Psoas muscle (tissue), 8 donors: Measurements from ENCODE around the gene NOTCH3. TPM values are rescaled to one million over a fixed set of nuclear protein-coding genes. Genes with fewer than 3 reads are reported as not detected.

ENCODE experiments used
- ATAC-seq, 4 donors: fragments of 200-7000 bp; cut with Tn5 transposase; one replicate each; pipeline ENCODE4 v1.9.1; 2020; ENCODE audit warnings: moderate library complexity in 3 of 4, mild to moderate bottlenecking in 2 of 4
- DNase-seq, 2 donors: peaks; one replicate each; pipeline ENCODE4 v3.0.0-alpha.2; 2020
- H3K27ac ChIP-seq: fragments of 200-600 bp; one replicate; pipeline ENCODE4 v1.8.0; 2022
- H3K27me3 ChIP-seq, 3 donors: fragments of 200-600 bp in 1 of 3; one replicate each; pipeline versions ENCODE4 v1.6.1 to v1.8.0; 2013 to 2022; ENCODE audit warnings: low read length in 2 of 3, mild to moderate bottlenecking in 2 of 3, moderate library complexity in 1 of 3; ENCODE audit not compliant: insufficient read depth in 3 of 3
- H3K36me3 ChIP-seq, 2 donors: fragments of 200-600 bp in 1 of 2; one replicate each; pipeline versions ENCODE4 v1.6.1 to v1.8.0; 2013 to 2022; ENCODE audit warnings: low read depth in 1 of 2, mild to moderate bottlenecking in 1 of 2, moderate library complexity in 1 of 2; ENCODE audit not compliant: insufficient read depth in 1 of 2
- H3K4me1 ChIP-seq: fragments of 200-600 bp; one replicate; pipeline ENCODE4 v1.8.0; 2022
- H3K4me3 ChIP-seq: fragments of 200-600 bp; one replicate; pipeline ENCODE4 v1.8.0; 2022; ENCODE audit warnings: mild to moderate bottlenecking
- H3K9me3 ChIP-seq: fragments of 200-600 bp; one replicate; pipeline ENCODE4 v1.8.0; 2022
- WGBS, 3 donors: extraction: QIAGEN DNeasy Blood & Tissue Kit; methylation state at CpG; one replicate each; pipeline versions ENCODE4 v1.1.6 to v1.1.7; 2013; 5-methylcytosine and 5-hydroxymethylcytosine counted together
- intact Hi-C, 2 donors: fragments of 100-400 bp; cut with DNase I; formaldehyde crosslinking; loops; one replicate each; pipeline versions ENCODE4 v1.11.0 to v1.14.2; 2022
- polyA plus RNA-seq, 3 donors: library from polyadenylated mRNA; stranded (reverse); fragments of 200-250 nt; gene quantifications; one replicate each; pipeline ENCODE4 v1.2.3, GENCODE V29; 2013
- total RNA-seq, 4 donors: library from RNA; stranded (reverse); fragmentation: NEBNext Ultra II Directional in 2 of 4; extraction: Animal tissue kit (Norgen Biotek cat#: 25700) in 2 of 4; gene quantifications; one replicate each; pipeline versions ENCODE4 v1.2.1 to v1.2.4, GENCODE V29; 2021 to 2023
- TF ChIP-seq, protein P1 (sequence below): fragments of 200-600 bp; IDR thresholded peaks from one replicate; pipeline ENCODE4 v1.8.0; 2022; ENCODE audit warnings: antibody characterized with exemption
- donor health status: healthy with polysubstance abuse.
- donor health status: DM: no; HTN: no; CAD: no; lungs with moderate emphysema.
- donor health status: Bipolar disorder and iron deficiency.
- donor health status: healthy.
- donor health status: DM: yes; HTN: yes; CAD: no.
- donor health status: DM: no; HTN: no; CAD: no.
- donor health status: DM: no; HTN: no; CAD: no.
- donor health status: DM: yes; HTN: yes; CAD: no.

NOTCH3 gene
- total and polyA plus RNA-seq, 7 donors = 8.2 to 80.8 (median 29.4) TPM

DNA sequence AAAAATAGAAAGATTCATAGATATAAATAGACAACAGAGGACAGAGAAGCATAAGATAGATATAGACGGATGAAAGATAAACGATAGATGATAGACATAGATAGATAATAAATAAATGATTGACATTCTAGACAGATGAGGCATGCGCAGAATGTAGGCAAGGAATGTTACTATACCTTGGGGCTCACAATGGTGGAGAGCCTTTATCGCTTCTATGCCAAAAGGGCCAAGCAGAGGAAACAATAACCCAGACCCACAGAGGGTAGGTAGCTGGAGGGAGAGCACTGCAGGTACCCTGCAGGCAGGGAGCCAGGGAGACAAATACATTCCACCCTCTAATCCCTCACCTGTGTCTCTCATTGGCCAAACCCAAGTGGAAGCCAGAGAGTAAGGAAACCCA, 44.4 kb downstream of the NOTCH3 start:
- H3K9me3 ChIP-seq = no peaks in the 10 kb centered on the region
- DNase-seq (no peak), ATAC-seq (no peak)
- peaks cover 0 to 3% (median 0%) of the 10 kb centered on the region in 3 donors for H3K27me3 ChIP-seq
- no peak overlapping the region for H3K27ac ChIP-seq
- TF ChIP-seq, protein P1, sequence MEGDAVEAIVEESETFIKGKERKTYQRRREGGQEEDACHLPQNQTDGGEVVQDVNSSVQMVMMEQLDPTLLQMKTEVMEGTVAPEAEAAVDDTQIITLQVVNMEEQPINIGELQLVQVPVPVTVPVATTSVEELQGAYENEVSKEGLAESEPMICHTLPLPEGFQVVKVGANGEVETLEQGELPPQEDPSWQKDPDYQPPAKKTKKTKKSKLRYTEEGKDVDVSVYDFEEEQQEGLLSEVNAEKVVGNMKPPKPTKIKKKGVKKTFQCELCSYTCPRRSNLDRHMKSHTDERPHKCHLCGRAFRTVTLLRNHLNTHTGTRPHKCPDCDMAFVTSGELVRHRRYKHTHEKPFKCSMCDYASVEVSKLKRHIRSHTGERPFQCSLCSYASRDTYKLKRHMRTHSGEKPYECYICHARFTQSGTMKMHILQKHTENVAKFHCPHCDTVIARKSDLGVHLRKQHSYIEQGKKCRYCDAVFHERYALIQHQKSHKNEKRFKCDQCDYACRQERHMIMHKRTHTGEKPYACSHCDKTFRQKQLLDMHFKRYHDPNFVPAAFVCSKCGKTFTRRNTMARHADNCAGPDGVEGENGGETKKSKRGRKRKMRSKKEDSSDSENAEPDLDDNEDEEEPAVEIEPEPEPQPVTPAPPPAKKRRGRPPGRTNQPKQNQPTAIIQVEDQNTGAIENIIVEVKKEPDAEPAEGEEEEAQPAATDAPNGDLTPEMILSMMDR = no peak
- intact Hi-C loops = no loop called here
- H3K4me3 ChIP-seq = no peak overlapping the region
- no peaks in the 10 kb centered on the region for H3K36me3 ChIP-seq
- 95% methylated on average over 4 of the region's 4 CpGs for WGBS, 3 donors
- H3K4me1 ChIP-seq = no peaks in the 10 kb centered on the region

DNA sequence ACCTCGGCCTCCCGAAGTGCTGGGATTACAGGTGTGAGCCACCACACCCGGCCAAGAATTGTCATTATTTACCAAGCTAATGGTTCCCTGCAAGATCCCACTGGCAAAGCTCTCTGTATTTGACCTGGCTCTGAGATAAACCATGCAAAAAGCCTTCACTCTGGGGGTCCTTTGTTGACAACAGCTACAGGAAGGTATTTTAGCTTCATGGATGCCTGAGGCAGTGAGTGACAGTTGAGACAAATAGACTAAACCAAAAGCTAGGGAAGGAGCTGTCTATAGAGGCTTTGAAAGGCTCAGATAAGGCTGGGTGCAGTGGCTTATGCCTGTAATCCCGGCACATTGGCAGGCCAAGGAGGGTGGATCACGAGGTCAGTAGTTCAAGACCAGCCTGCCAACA, 45.5 kb downstream of the NOTCH3 start:
- WGBS, 3 donors = 80 to 90% (median 90%) methylated on average over 5 of the region's 5 CpGs
- Histone ChIP-seq H3K9me3 (no peaks in the 10 kb centered on the region), H3K27ac (no peak overlapping the region), H3K36me3 (no peaks in the 10 kb centered on the region), H3K4me1 (no peaks in the 10 kb centered on the region), H3K4me3 (no peak overlapping the region), H3K27me3 (peaks cover 0 to 3% (median 0%) of the 10 kb centered on the region in 3 donors)
- no peak for DNase-seq
- intact Hi-C loops = no loop called here
- TF ChIP-seq, protein P1 = no peak
- ATAC-seq = no peak

DNA sequence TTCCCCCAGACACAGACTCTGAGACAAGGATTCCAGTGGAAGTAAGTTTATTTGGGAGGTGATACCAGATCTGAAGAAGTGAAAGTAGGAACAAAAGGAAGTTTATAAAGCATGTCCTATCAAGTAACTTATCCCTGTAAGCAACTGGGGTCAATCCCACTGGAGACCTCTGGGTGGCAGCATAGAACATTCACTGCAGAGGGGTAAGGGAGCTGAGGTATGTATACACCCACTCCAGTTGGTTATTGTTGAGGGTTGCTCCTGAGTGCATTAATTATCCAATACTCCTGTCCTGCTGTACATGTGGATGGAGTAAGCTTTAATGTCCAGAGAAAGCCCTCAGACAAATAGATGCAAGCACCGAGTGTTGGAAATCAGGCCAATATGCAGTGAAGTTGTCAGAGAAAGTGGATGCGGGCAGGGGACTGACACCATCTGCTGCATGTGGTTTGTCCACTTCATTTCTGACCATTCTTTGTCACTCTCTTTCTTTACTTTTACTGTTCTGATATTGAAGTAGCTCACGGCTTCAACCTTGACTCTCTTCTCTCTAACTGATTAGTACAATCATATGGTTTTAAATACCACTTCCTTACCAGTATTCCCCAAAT, 46.7 kb downstream of the NOTCH3 start:
- 89 to 97% (median 97%) methylated on average over 3 of the region's 3 CpGs for WGBS, 3 donors
- intact Hi-C loops = no loop called here
- H3K4me3 ChIP-seq = no peak overlapping the region
- peaks cover 0 to 3% (median 0%) of the 10 kb centered on the region in 3 donors for H3K27me3 ChIP-seq
- H3K9me3 ChIP-seq = no peaks in the 10 kb centered on the region
- no peaks in the 10 kb centered on the region for H3K36me3 ChIP-seq
- no peak overlapping the region for H3K27ac ChIP-seq
- no peaks in the 10 kb centered on the region for H3K4me1 ChIP-seq
- DNase-seq (no peak), ATAC-seq (no peak)
- TF ChIP-seq, protein P1 = peak; percentile 43

DNA sequence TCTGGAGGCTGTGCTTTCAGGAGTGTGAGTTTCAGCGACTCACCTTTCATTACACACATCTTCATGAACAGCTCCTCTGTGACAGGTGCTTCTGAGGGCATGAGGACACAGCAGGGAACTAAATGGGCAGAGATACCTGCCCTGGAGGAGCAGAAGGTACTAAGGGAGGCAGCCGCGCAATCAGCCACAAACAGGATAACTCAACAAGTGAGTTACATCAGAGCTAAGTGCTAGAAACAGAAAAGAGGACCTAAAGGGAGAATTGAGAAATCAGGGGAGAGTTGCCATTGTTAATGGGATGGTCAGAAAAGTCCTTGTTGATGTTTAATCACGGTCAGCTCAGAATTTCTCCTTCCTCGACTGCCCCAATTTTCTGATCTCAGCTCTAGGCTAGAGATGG, 51.1 kb downstream of the NOTCH3 start:
- Histone ChIP-seq H3K27me3 (no peaks in the 10 kb centered on the region), H3K36me3 (no peaks in the 10 kb centered on the region), H3K4me3 (no peak overlapping the region), H3K4me1 (no peaks in the 10 kb centered on the region), H3K9me3 (no peaks in the 10 kb centered on the region), H3K27ac (no peak overlapping the region)
- intact Hi-C loops = loop anchor here (2.0 to 5.0 kb wide), 2 partner anchors 52 to 59 kb away; no protein-coding TSS in a partner anchor
- DNase-seq (no peak), ATAC-seq (no peak)
- 71 to 82% (median 76%) methylated on average over 5 of the region's 5 CpGs for WGBS, 3 donors
- TF ChIP-seq, protein P1 = no peak

DNA sequence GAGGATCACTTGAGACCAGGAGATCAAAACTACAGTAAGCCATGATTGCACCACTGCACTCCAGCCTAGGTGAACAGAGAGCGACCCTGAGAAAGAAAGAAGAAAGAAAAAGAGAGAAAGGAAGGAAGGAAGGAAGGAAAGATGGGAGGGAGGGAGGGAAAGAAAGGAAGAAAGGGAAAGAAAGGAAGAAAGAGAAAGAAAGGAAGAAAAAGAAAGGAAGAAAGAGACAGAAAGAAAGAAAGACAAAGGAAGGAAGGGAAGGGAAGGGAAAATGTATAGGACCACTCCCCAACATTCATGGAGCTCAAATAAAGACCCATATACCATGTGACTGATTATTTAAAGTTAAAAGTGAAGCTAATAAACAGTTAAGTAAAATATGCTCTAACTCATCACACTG, 53.7 kb downstream of the NOTCH3 start:
- intact Hi-C loops = loop anchor here in 1 of 2 donors (5.0 kb wide), 1 partner anchor 50 kb away; no protein-coding TSS in a partner anchor
- 88 to 92% (median 89%) methylated on average over 1 of the region's 1 CpG for WGBS, 3 donors

More for the DNA sequence above, 53.7 kb downstream of the NOTCH3 start:
- Histone ChIP-seq H3K27me3 (no peaks in the 10 kb centered on the region), H3K36me3 (no peaks in the 10 kb centered on the region), H3K9me3 (no peaks in the 10 kb centered on the region), H3K27ac (no peak overlapping the region), H3K4me3 (no peak overlapping the region), H3K4me1 (no peaks in the 10 kb centered on the region)
- TF ChIP-seq, protein P1 = no peak
- no peak for DNase-seq
- ATAC-seq = no peak
